Adipocyte (in vitro differentiated cells): ENCODE measurements around the gene ZFP3.
"Not testable (repeated sequence)": the region's sequence is repeated elsewhere in the genome, so short reads cannot be mapped to it uniquely, and the experiment has no call there.

Source experiments
- DNase-seq: peaks from one replicate; pipeline ENCODE4 v3.0.0-alpha.2; 2015; ENCODE audit warnings: low read depth
- H3K27me3 ChIP-seq: replicated peaks from 2 replicates; pipeline ENCODE4 v1.7.0; 2013; ENCODE audit warnings: mild to moderate bottlenecking, low read length, moderate library complexity; ENCODE audit not compliant: control insufficient read depth, insufficient read depth
- H3K36me3 ChIP-seq: 2 replicates; pipeline ENCODE4 v1.7.0; 2013; ENCODE audit warnings: low read length, mild to moderate bottlenecking, moderate library complexity; ENCODE audit not compliant: control insufficient read depth, insufficient read depth, severe bottlenecking
- H3K4me1 ChIP-seq: 2 replicates; pipeline ENCODE4 v1.7.0; 2013; ENCODE audit warnings: mild to moderate bottlenecking, low read length, moderate library complexity; ENCODE audit not compliant: control insufficient read depth, insufficient read depth
- H3K4me3 ChIP-seq: 2 replicates; pipeline ENCODE4 v1.7.0; 2013; ENCODE audit warnings: mild to moderate bottlenecking, low read length, moderate library complexity
- H3K9ac ChIP-seq: 2 replicates; pipeline ENCODE4 v1.7.0; 2013; ENCODE audit warnings: mild to moderate bottlenecking, low read length, moderate library complexity
- H3K9me3 ChIP-seq: 2 replicates; pipeline ENCODE4 v1.7.0; 2013; ENCODE audit warnings: mild to moderate bottlenecking, low read length, moderate library complexity; ENCODE audit not compliant: control insufficient read depth

ZFP3 gene

GRCh38 chr17:5135131-5135712 lies 57.0 kb downstream of the ZFP3 start:
- not testable (repeated sequence) for H3K4me3 ChIP-seq, H3K9me3 ChIP-seq, H3K4me1 ChIP-seq, H3K36me3 ChIP-seq, DNase-seq, H3K9ac ChIP-seq, H3K27me3 ChIP-seq

DNA sequence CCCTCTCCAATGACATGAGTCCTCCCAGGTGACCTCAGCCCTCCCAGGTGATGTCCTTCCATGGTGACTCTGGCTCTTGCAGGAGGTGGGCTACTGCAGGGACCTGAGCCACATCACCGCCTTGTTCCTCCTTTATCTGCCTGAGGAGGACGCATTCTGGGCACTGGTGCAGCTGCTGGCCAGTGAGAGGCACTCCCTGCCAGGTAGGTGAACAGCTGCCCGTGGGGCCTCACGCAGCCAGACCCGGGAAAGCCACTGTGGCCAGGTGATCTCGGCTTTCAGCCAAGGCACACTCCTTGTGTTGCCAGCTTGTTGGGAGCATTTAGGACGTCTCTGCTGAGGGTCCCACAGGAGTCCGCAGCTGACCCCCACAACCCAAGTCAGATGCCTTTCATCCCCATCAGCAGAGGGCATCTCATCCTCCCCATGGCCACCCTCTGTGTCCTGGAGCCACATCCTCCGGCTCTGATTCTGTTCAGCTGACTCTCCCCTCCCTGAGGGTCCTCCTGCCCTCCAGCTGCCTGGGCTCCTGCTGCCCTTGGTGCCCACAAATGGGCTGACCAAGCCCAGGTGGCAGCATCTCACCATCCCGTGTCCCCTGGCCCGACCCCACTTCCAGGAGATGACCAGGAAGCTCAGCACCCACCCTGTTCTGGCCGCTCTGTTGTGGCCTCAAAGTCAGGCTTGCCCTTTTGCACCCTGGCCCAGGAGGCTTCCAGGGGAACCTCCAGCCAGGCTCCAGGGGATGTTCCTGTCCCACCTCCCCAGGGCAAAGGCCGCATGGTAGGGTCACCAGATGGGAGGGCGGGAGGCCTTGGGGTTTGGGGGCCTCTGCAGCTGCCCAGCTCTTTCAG lies 57.7 kb downstream of the ZFP3 start:
- Histone ChIP-seq H3K9ac (no peak overlapping the region), H3K27me3 (peaks cover 5% of the 10 kb centered on the region), H3K36me3 (no peaks in the 10 kb centered on the region), H3K9me3 (no peaks in the 10 kb centered on the region), H3K4me3 (no peak overlapping the region), H3K4me1 (no peaks in the 10 kb centered on the region)
- DNase-seq, result no peak

- H3K27me3 ChIP-seq, DNase-seq, H3K9me3 ChIP-seq, H3K36me3 ChIP-seq, H3K9ac ChIP-seq, H3K4me1 ChIP-seq, H3K4me3 ChIP-seq: not testable (repeated sequence)
These were observed 58.5 kb downstream of the ZFP3 start for GRCh38 chr17:5136580-5137412.

- H3K36me3 ChIP-seq, DNase-seq, H3K4me3 ChIP-seq, H3K9ac ChIP-seq, H3K27me3 ChIP-seq, H3K4me1 ChIP-seq, H3K9me3 ChIP-seq: not testable (repeated sequence)
These were observed 59.4 kb downstream of the ZFP3 start for GRCh38 chr17:5137511-5138197.

GRCh38 chr17:5138198-5138544 lies 59.9 kb downstream of the ZFP3 start:
- DNase-seq, H3K4me3 ChIP-seq, H3K27me3 ChIP-seq, H3K9me3 ChIP-seq, H3K36me3 ChIP-seq, H3K4me1 ChIP-seq, H3K9ac ChIP-seq: not testable (repeated sequence)

DNA sequence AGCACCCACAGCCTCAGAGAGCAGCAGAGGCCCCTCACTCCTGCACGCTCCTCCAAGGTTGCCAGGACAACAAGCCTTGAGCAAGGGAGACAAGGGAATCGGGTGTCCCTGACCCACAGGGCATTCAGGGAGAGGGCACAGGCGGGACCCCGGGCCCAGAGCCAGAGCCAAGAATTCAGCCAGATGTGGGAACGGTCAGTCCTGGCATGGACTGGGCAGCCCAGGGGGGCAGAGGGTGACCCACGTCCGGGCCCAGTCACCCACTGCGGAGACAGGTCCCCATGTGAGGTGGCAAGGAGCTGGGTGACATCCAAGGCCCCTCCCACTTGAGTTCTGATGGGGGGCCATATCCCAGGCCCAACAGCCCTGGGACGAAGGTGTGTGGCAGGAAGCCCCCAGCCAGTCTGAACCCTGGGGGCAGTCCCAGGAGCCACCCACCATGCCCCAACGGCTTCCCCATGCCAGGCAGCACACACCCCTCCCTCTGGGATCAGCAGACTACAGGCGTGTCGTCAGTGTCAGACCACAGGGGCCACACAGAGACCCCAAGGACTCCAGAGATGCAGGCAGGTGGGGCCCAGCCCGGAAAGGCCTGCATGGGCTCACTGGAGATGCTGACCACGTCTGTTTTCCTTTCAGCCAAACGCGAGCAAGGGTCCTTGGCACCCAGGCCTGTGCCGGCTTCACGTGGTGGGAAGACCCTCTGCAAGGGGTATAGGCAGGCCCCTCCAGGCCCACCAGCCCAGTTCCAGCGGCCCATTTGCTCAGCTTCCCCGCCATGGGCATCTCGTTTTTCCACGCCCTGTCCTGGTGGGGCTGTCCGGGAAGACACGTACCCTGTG lies 60.6 kb downstream of the ZFP3 start:
- no peaks in the 10 kb centered on the region for H3K36me3 ChIP-seq
- H3K9me3 ChIP-seq, result no peaks in the 10 kb centered on the region
- no peaks in the 10 kb centered on the region for H3K4me1 ChIP-seq
- H3K9ac ChIP-seq, result no peak overlapping the region
- peaks cover 3% of the 10 kb centered on the region for H3K27me3 ChIP-seq
- no peak overlapping the region for H3K4me3 ChIP-seq
- DNase-seq, result no peak

- H3K4me3 ChIP-seq, result no peak overlapping the region
- H3K9me3 ChIP-seq, result no peaks in the 10 kb centered on the region
- H3K27me3 ChIP-seq, result peaks cover 3% of the 10 kb centered on the region
- H3K36me3 ChIP-seq, result no peaks in the 10 kb centered on the region
- no peaks in the 10 kb centered on the region for H3K4me1 ChIP-seq
- no peak for DNase-seq
- H3K9ac ChIP-seq, result no peak overlapping the region
These were observed 61.1 kb downstream of the ZFP3 start for GRCh38 chr17:5139458-5139732.

- DNase-seq, H3K9ac ChIP-seq, H3K36me3 ChIP-seq, H3K9me3 ChIP-seq, H3K4me3 ChIP-seq, H3K4me1 ChIP-seq, H3K27me3 ChIP-seq: not testable (repeated sequence)
These were observed 64.6 kb downstream of the ZFP3 start for GRCh38 chr17:5142877-5143276.
